Adipocyte (in vitro differentiated cells): ENCODE results near the gene STARD6.

Experiments used
- DNase-seq: peaks from one replicate; pipeline ENCODE4 v3.0.0-alpha.2; 2015; ENCODE audit warnings: low read depth
- H3K27me3 ChIP-seq: replicated peaks from 2 replicates; pipeline ENCODE4 v1.7.0; 2013; ENCODE audit warnings: mild to moderate bottlenecking, low read length, moderate library complexity; ENCODE audit not compliant: control insufficient read depth, insufficient read depth
- H3K36me3 ChIP-seq: 2 replicates; pipeline ENCODE4 v1.7.0; 2013; ENCODE audit warnings: low read length, mild to moderate bottlenecking, moderate library complexity; ENCODE audit not compliant: control insufficient read depth, insufficient read depth, severe bottlenecking
- H3K4me1 ChIP-seq: 2 replicates; pipeline ENCODE4 v1.7.0; 2013; ENCODE audit warnings: mild to moderate bottlenecking, low read length, moderate library complexity; ENCODE audit not compliant: control insufficient read depth, insufficient read depth
- H3K4me3 ChIP-seq: 2 replicates; pipeline ENCODE4 v1.7.0; 2013; ENCODE audit warnings: mild to moderate bottlenecking, low read length, moderate library complexity
- H3K9ac ChIP-seq: 2 replicates; pipeline ENCODE4 v1.7.0; 2013; ENCODE audit warnings: mild to moderate bottlenecking, low read length, moderate library complexity
- H3K9me3 ChIP-seq: 2 replicates; pipeline ENCODE4 v1.7.0; 2013; ENCODE audit warnings: mild to moderate bottlenecking, low read length, moderate library complexity; ENCODE audit not compliant: control insufficient read depth

Gene STARD6

DNA sequence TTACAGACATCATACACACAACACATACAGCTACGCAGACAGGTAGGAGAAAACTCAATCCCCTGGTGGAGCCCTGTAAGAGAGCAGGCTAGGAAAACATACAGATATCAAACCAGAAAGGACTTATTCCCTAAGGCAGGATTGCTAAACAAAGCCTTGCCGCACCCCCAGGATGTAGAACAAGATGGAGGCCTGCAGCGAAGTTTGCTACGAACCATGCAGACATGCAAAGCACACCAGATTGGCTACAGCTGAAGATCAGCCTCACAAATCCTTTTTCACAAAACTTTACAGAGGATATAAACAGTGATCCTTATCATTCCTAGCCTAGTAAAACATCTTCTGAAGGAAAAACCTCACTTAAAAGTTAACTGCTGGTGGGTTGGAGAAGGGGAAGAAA is 28.4 kb upstream of the STARD6 start:
- H3K27me3 ChIP-seq: no peaks in the 10 kb centered on the region
- no peak overlapping the region for H3K9ac ChIP-seq
- no peak for DNase-seq
- no peak overlapping the region for H3K4me3 ChIP-seq
- H3K4me1 ChIP-seq: peaks cover 19% of the 10 kb centered on the region
- no peaks in the 10 kb centered on the region for H3K9me3 ChIP-seq
- no peaks in the 10 kb centered on the region for H3K36me3 ChIP-seq

DNA sequence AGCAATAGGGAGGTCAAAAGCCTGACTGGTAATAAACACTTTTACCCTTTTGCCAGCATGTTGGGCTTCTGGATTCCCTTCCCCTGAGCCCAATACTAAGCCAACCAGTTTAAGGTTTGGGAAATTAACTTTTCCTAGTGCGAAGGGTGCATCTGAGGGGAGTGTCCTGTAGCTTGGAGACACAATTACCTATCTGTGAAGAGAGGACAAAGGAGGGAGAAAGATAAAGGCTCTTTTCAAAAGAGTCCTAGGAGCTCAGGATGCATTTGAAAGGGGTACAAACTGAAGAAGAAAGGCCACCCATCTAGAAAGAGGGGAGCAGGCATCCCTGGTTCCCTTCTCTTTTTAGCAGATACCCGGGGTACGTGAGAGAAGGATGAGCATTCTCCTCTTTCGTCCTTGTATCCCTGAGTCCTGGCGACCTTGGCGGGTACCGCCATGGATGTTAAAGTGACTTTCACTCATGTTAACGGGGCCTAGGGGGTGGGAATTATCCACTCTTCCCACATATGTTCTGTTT is 25.1 kb upstream of the STARD6 start:
- Histone ChIP-seq H3K9ac (no peak overlapping the region), H3K4me3 (no peak overlapping the region), H3K4me1 (peaks cover 4% of the 10 kb centered on the region), H3K36me3 (no peaks in the 10 kb centered on the region), H3K27me3 (no peaks in the 10 kb centered on the region), H3K9me3 (no peaks in the 10 kb centered on the region)
- DNase-seq: no peak

DNA sequence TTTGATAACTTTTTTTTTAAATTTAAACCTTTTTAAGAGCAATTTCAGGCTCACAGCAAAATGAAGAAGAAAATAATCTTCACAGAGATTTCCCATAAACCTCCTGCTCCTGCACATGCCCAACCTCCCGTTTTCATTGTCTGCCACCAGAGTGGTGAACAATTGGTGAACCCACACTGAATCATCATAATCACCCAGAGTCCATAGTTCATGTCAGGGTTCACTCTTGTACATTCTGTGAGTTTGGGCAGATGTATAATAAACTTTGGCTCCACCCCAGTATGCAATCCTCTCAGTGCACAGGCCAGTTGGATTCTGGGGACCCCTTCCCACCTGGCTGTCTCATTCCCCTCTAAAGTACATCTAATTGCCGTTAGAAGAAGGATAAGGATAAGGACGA is 24.4 kb upstream of the STARD6 start:
- Histone ChIP-seq H3K9ac (no peak overlapping the region), H3K4me1 (no peaks in the 10 kb centered on the region), H3K36me3 (no peaks in the 10 kb centered on the region), H3K4me3 (no peak overlapping the region), H3K9me3 (no peaks in the 10 kb centered on the region), H3K27me3 (no peaks in the 10 kb centered on the region)
- DNase-seq: no peak

DNA sequence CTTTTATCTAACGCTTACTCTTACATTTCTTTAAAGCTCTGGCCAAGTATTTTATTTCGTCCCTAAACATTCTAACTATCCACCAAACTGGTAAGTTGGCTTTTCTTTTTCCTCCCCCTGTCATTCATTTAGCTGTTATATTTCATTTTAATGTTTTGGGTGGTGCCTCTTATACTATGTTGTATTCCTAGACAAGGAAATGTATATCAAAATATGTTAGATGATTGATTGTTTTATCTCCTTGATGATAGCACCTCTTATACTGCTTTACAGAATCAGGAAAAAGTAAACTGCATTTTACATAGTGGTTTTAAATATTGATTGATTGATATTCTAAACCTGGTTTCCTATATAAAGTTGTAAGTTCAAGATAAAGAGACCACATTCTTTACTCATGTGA is 24.0 kb upstream of the STARD6 start:
- no peak overlapping the region for H3K9ac ChIP-seq
- DNase-seq: no peak
- H3K27me3 ChIP-seq: no peaks in the 10 kb centered on the region
- no peaks in the 10 kb centered on the region for H3K9me3 ChIP-seq
- H3K4me1 ChIP-seq: no peaks in the 10 kb centered on the region
- no peak overlapping the region for H3K4me3 ChIP-seq
- no peaks in the 10 kb centered on the region for H3K36me3 ChIP-seq

DNA sequence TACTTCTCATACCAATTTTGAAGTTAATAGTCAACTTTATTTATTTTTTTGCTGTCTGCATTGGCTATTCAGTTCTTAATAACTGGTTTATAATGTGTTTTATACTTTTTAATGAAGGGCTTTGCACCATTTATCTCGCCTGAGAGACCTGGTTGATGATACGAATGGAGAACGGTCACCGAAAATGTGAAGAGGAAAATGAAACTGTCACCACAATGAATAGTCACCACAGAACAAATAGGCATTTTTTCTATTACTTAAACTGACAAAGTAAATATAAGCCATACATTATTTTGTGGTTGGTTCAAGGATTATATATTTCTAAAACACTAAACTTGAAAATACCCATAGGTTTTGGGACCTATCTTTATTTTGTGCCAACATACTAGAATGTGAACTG is 20.4 kb upstream of the STARD6 start:
- Histone ChIP-seq H3K4me3 (no peak overlapping the region), H3K9me3 (no peaks in the 10 kb centered on the region), H3K27me3 (no peaks in the 10 kb centered on the region), H3K9ac (no peak overlapping the region), H3K36me3 (no peaks in the 10 kb centered on the region), H3K4me1 (no peaks in the 10 kb centered on the region)
- no peak for DNase-seq

DNA sequence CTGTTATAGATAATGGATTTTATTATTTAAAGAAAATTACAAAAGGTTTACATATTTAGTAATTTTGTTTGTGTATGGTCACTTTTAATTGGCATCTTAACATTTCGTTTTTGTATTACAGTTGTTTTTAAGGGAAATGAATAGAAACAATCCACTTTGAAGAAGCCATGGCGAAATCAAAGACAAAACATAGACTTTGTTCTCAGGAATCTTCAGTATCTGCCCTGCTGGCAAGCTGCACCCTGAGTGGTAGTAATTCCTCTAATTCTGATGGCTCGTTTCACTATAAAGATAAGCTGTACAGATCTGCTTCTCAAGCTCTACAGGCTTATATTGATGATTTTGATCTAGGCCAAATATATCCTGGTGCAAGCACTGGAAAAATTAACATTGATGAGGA is 2.7 kb upstream of the STARD6 start:
- H3K9ac ChIP-seq: no peak overlapping the region
- H3K36me3 ChIP-seq: no peaks in the 10 kb centered on the region
- DNase-seq: peak; percentile 9
- H3K4me1 ChIP-seq: no peaks in the 10 kb centered on the region
- H3K4me3 ChIP-seq: no peak overlapping the region
- H3K27me3 ChIP-seq: no peaks in the 10 kb centered on the region
- H3K9me3 ChIP-seq: no peaks in the 10 kb centered on the region

DNA sequence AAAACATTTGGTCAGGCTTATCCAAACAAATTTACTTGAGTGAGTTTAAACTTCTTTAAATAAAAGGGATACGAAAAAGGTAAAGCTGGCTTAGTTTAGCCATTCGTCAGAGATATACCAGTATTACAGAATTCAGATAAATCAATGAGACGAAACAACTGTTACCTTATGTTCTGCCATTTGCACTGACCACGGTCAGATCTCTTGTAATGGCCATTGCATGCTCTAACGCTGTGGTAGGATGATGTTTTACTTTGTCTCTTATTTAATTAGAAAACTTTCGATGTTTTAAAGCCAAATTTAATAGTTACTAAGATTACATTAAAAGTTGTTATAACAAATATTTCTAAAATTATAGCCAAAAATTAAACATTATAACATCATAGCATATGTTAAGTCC is 1.6 kb upstream of the STARD6 start:
- H3K36me3 ChIP-seq: no peaks in the 10 kb centered on the region
- peak; percentile 39 for DNase-seq
- peak overlapping the region; percentile 83 for H3K9ac ChIP-seq
- H3K4me3 ChIP-seq: peak overlapping the region; percentile 98
- H3K27me3 ChIP-seq: no peaks in the 10 kb centered on the region
- no peaks in the 10 kb centered on the region for H3K4me1 ChIP-seq
- no peaks in the 10 kb centered on the region for H3K9me3 ChIP-seq

DNA sequence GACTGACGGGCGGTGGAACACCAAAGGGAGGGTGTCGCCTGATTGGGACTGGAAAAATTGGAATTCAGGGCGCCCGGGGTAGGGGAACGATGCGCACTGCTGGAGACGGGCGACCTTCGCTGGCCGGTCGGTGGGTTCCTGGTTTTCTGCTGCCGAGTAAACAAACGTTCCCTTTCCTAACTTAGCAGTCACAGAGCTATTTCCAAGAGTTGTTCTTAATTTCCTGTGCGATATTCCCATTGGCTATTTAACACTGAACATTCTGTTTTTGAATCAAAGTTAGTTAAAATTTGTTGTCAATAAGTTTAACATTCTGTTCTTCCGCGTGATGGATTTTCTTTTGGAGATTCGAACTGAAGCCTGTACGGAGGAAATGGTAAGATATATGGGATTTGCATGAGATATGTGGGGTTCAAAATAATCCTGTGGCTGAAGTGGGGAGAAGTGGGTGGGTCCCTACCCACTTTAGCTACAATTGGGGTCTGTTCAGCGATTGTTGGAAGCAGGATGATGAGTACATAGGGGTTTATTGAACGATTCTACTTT is 910 bp upstream of the STARD6 start:
- no peaks in the 10 kb centered on the region for H3K4me1 ChIP-seq
- no peaks in the 10 kb centered on the region for H3K9me3 ChIP-seq
- DNase-seq: peak; percentile 62
- H3K4me3 ChIP-seq: peak overlapping the region; percentile 98
- peak overlapping the region; percentile 83 for H3K9ac ChIP-seq
- H3K27me3 ChIP-seq: no peaks in the 10 kb centered on the region
- no peaks in the 10 kb centered on the region for H3K36me3 ChIP-seq

DNA sequence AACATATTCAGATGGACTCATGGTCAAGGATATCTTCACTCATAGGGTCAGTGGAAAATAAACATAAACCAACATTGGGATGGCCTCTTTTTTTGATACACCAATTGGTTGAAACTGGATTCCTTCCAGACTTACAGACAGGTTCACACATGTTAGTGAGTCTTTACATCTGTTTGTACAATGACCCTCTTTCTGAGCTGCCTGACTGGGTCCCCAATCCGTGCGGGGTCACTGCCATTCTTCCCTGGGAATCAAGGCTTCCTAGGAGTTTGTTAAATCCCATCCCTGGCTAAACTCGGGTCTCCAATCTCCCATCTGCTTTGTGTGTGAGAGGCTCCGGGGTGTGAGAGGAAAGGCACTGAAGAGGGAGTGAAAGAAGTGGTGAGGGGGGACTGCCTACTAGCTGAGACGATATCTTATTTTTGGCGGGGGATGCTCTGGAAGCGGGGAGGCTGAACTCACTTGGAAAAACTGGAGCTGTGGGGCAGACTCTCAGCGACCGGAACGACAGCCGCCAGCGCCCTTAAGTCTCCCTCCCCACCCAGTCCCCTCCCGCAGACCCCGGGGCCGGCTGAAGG is 487 bp downstream of the STARD6 start:
- DNase-seq: no peak
- Histone ChIP-seq H3K27me3 (no peaks in the 10 kb centered on the region), H3K4me1 (no peaks in the 10 kb centered on the region), H3K9me3 (no peaks in the 10 kb centered on the region), H3K36me3 (no peaks in the 10 kb centered on the region), H3K4me3 (peak overlapping the region; percentile 98), H3K9ac (peak overlapping the region; percentile 83)

DNA sequence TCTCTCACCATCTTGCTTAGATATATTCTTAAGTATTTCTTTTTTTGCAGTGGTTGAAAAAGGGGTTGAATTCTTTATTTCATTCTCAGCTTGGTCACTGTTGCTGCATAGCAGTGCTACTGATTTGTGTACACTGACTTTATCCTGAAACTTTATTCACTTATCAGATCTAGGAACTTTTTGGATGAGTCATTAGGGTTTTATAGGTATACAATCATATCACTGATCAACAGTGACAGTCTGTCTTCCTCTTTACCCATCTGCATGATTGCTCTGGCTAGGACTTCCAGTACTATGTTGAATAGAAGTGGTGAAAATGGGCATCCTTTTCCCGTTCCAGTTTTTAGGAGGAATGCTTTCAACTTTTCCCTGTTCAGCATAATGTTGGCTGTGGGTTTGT is 6.5 kb downstream of the STARD6 start:
- Histone ChIP-seq H3K9ac (no peak overlapping the region), H3K36me3 (no peaks in the 10 kb centered on the region), H3K4me1 (no peaks in the 10 kb centered on the region), H3K9me3 (no peaks in the 10 kb centered on the region), H3K27me3 (no peaks in the 10 kb centered on the region), H3K4me3 (no peak overlapping the region)
- no peak for DNase-seq

DNA sequence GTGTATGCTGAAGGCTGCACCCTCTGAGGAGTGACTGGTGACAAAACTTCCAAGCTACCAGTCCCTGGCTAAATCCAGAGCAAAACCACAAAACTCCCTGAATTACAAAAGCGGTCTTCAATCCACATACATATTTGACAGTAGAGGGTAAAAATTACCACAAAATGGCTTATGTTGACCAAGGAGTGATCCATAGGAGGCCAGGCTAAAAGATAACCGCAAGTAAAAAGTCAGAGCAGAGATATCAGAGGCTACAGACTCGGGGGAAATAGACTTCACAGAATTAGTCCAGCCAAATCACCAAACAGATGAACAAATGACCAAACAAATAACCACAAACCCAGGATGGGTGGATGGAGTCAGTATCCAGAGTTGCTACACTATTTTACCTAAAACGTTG is 19.4 kb downstream of the STARD6 start:
- H3K4me3 ChIP-seq: no peak overlapping the region
- H3K4me1 ChIP-seq: no peaks in the 10 kb centered on the region
- DNase-seq: no peak
- no peaks in the 10 kb centered on the region for H3K36me3 ChIP-seq
- no peak overlapping the region for H3K9ac ChIP-seq
- H3K9me3 ChIP-seq: no peaks in the 10 kb centered on the region
- H3K27me3 ChIP-seq: no peaks in the 10 kb centered on the region

DNA sequence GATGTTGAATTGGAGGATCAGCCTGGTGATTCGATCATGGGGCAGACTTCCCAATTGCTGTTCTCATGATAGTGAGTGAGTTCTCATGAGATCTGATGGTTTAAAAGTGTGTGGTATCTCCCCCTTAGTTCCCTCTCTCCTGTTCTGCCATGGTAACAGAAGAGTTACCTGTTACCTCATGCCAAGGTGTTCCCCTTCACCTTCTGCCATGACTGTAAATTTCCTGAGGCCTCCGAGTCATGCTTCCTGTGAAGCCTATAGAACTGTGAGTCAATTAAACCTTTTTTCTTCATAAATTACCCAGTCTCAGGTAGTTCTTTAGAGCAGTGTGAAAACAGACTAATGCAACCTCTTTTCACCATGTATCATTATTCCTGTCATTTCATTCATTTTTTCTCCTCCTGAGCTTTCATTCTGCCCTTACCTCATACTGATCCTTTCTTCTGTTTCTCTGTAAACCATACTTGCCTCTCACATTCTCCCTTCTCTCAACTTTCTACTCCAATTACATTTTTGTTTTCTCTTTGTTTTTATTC is 22.0 kb downstream of the STARD6 start:
- no peak overlapping the region for H3K9ac ChIP-seq
- H3K4me3 ChIP-seq: no peak overlapping the region
- no peaks in the 10 kb centered on the region for H3K27me3 ChIP-seq
- DNase-seq: no peak
- no peaks in the 10 kb centered on the region for H3K36me3 ChIP-seq
- no peaks in the 10 kb centered on the region for H3K4me1 ChIP-seq
- H3K9me3 ChIP-seq: no peaks in the 10 kb centered on the region
